ENCODE data around the gene ATOH8.

DNA sequence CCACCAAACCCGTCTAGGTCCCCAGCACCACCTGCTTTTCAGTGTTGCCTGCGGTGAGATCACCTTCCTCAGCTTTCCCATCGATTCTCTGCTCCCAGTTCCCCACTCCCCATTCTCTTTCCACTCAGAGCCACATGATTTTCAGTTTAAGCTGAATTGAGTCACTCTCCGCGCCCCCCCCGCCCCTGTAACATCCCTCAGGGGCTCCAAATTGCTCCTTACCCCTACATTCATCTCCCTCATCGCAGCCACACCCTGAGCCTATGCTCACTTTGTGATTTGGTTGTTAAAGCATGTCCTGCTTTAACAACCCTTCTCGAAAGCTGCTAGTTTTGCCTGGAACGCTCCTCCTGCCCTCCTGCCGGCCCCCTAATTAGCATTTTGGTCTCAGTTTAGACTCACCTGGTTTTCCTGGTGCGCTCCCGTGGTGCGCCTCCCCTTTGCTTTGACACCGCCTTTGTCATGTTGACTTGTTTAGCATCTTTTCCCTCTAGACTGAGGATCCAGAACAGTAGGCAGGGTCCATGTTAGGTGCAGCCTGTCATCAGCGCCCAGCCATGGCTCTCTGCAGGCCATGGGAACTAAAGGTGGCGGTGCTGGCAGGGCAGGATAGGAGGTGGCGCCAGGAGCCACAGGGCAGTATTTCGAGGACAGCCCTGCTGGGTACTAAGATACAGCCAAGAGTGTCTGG lies 74.2 kb downstream of the ATOH8 start:
- no peak for TF ChIP-seq POLR2AphosphoS5 (IDR thresholded peaks at IDR 0.05; ENCODE audit: low read length)
- no peak for TF ChIP-seq SPI1 (IDR thresholded peaks at IDR 0.05; ENCODE audit: borderline replicate concordance, insufficient read depth, low read depth, low read length)
- TF ChIP-seq RAD21 (IDR thresholded peaks at IDR 0.05; ENCODE audit: insufficient read depth, low read depth, low read length): no peak
- no peak for TF ChIP-seq E2F8 (IDR thresholded peaks at IDR 0.05; ENCODE audit: low read depth, partially characterized antibody)
- no peak for TF ChIP-seq CTCF (IDR thresholded peaks at IDR 0.05 in 2 of 3, conservative IDR thresholded peaks at IDR 0.05 in 1 of 3; ENCODE audit: control insufficient read depth in 2 of 3, extremely low read depth in 1 of 3, insufficient read depth in 1 of 3, low read depth in 3 of 3, low read length in 3 of 3)
- TF ChIP-seq, protein P1, sequence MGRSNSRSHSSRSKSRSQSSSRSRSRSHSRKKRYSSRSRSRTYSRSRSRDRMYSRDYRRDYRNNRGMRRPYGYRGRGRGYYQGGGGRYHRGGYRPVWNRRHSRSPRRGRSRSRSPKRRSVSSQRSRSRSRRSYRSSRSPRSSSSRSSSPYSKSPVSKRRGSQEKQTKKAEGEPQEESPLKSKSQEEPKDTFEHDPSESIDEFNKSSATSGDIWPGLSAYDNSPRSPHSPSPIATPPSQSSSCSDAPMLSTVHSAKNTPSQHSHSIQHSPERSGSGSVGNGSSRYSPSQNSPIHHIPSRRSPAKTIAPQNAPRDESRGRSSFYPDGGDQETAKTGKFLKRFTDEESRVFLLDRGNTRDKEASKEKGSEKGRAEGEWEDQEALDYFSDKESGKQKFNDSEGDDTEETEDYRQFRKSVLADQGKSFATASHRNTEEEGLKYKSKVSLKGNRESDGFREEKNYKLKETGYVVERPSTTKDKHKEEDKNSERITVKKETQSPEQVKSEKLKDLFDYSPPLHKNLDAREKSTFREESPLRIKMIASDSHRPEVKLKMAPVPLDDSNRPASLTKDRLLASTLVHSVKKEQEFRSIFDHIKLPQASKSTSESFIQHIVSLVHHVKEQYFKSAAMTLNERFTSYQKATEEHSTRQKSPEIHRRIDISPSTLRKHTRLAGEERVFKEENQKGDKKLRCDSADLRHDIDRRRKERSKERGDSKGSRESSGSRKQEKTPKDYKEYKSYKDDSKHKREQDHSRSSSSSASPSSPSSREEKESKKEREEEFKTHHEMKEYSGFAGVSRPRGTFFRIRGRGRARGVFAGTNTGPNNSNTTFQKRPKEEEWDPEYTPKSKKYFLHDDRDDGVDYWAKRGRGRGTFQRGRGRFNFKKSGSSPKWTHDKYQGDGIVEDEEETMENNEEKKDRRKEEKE (IDR thresholded peaks at IDR 0.05): no peak
- no peak for TF ChIP-seq CHD1 (IDR thresholded peaks at IDR 0.05; ENCODE audit: low read depth, low read length)
- no peak for TF ChIP-seq BMI1 (IDR thresholded peaks at IDR 0.05; ENCODE audit: borderline replicate concordance)
- no peak for TF ChIP-seq ATF7 (IDR thresholded peaks at IDR 0.05; ENCODE audit: low read depth)
